Trophoblast cell (in vitro differentiated cells and primary cell): Measurements from ENCODE around the gene MYO1B.

Experiments
- DNase-seq, 2 donors: peaks; one replicate each; pipeline ENCODE4 v3.0.0-alpha.2; 2016
- H2AFZ ChIP-seq: 2 replicates; pipeline ENCODE4 v1.6.1; 2013; ENCODE audit warnings: low read length, moderate library complexity, mild to moderate bottlenecking; ENCODE audit not compliant: insufficient read depth, poor library complexity
- H2AK5ac ChIP-seq: 2 replicates; pipeline ENCODE4 v1.6.1; 2013; ENCODE audit warnings: mild to moderate bottlenecking, low read length
- H2BK120ac ChIP-seq: 2 replicates; pipeline ENCODE4 v1.6.1; 2013; ENCODE audit warnings: low read length, mild to moderate bottlenecking, moderate library complexity; ENCODE audit not compliant: insufficient read depth, poor library complexity
- H2BK12ac ChIP-seq: 2 replicates; pipeline ENCODE4 v1.6.1; 2013; ENCODE audit warnings: mild to moderate bottlenecking, low read length, moderate library complexity
- H2BK5ac ChIP-seq: 2 replicates; pipeline ENCODE4 v1.6.1; 2013; ENCODE audit warnings: low read length, low read depth, moderate library complexity, mild to moderate bottlenecking; ENCODE audit not compliant: poor library complexity
- H3K14ac ChIP-seq: 2 replicates; pipeline ENCODE4 v1.6.1; 2013; ENCODE audit warnings: mild to moderate bottlenecking, low read length
- H3K18ac ChIP-seq: 2 replicates; pipeline ENCODE4 v1.6.1; 2013; ENCODE audit warnings: mild to moderate bottlenecking, low read length
- H3K23ac ChIP-seq: 2 replicates; pipeline ENCODE4 v1.6.1; 2013; ENCODE audit warnings: low read length
- H3K27ac ChIP-seq: 2 replicates; pipeline ENCODE4 v1.5.1; 2013; ENCODE audit warnings: low read depth, mild to moderate bottlenecking, inconsistent platforms, low read length, moderate library complexity
- H3K27me3 ChIP-seq: 2 replicates; pipeline ENCODE4 v1.6.1; 2013; ENCODE audit warnings: inconsistent platforms, mild to moderate bottlenecking, low read length, moderate library complexity; ENCODE audit not compliant: insufficient read depth
- H3K36me3 ChIP-seq, 2 experiments: 1 replicate in 1 of 2; 2 replicates in 1 of 2; pipeline ENCODE4 v1.6.1; 2013; ENCODE audit warnings: low read length in 2 of 2, mild to moderate bottlenecking in 2 of 2, moderate library complexity in 1 of 2; ENCODE audit not compliant: insufficient read depth in 2 of 2, control insufficient read depth in 1 of 2
- H3K4ac ChIP-seq: 2 replicates; pipeline ENCODE4 v1.6.1; 2013; ENCODE audit warnings: low read depth, mild to moderate bottlenecking, low read length, moderate library complexity
- H3K4me1 ChIP-seq, 2 experiments: 1 replicate in 1 of 2; 2 replicates in 1 of 2; pipeline ENCODE4 v1.6.1; 2013; ENCODE audit warnings: low read length in 2 of 2, mild to moderate bottlenecking in 2 of 2, moderate library complexity in 1 of 2; ENCODE audit not compliant: insufficient read depth in 2 of 2, control insufficient read depth in 1 of 2
- H3K4me2 ChIP-seq: 2 replicates; pipeline ENCODE4 v1.6.1; 2013; ENCODE audit warnings: inconsistent platforms, mild to moderate bottlenecking, low read length, moderate library complexity
- H3K4me3 ChIP-seq: 2 replicates; pipeline ENCODE4 v1.5.1; 2013; ENCODE audit warnings: mild to moderate bottlenecking, low read depth, low read length, inconsistent platforms
- H3K79me1 ChIP-seq: one replicate; pipeline ENCODE4 v1.6.1; 2013; ENCODE audit warnings: low read length
- H3K79me2 ChIP-seq: 2 replicates; pipeline ENCODE4 v1.6.1; 2013; ENCODE audit warnings: low read length, mild to moderate bottlenecking; ENCODE audit not compliant: control insufficient read depth, insufficient read depth, poor library complexity
- H3K9ac ChIP-seq: 2 replicates; pipeline ENCODE4 v1.6.1; 2013; ENCODE audit warnings: mild to moderate bottlenecking, low read length
- H3K9me3 ChIP-seq: 2 replicates; pipeline ENCODE4 v1.6.1; 2013; ENCODE audit warnings: low read depth, mild to moderate bottlenecking, control low read depth, inconsistent platforms, low read length; ENCODE audit not compliant: insufficient read depth
- H4K12ac ChIP-seq: 2 replicates; pipeline ENCODE4 v1.6.1; 2013; ENCODE audit warnings: low read depth, mild to moderate bottlenecking, low read length, moderate library complexity
- H4K8ac ChIP-seq: 2 replicates; pipeline ENCODE4 v1.6.1; 2013; ENCODE audit warnings: low read depth, mild to moderate bottlenecking, low read length, moderate library complexity
- H4K91ac ChIP-seq: one replicate; pipeline ENCODE4 v1.6.1; 2013; ENCODE audit warnings: low read depth, mild to moderate bottlenecking, low read length, moderate library complexity
- WGBS: extraction: QIAGEN DNeasy Blood & Tissue Kit; methylation state at CpG from one replicate; pipeline ENCODE4 v1.1.7; 2013; ENCODE audit warnings: missing lambda C conversion rate; ENCODE audit not compliant: insufficient read length, insufficient coverage; ENCODE audit errors: extremely low coverage; 5-methylcytosine and 5-hydroxymethylcytosine counted together

MYO1B gene

DNA sequence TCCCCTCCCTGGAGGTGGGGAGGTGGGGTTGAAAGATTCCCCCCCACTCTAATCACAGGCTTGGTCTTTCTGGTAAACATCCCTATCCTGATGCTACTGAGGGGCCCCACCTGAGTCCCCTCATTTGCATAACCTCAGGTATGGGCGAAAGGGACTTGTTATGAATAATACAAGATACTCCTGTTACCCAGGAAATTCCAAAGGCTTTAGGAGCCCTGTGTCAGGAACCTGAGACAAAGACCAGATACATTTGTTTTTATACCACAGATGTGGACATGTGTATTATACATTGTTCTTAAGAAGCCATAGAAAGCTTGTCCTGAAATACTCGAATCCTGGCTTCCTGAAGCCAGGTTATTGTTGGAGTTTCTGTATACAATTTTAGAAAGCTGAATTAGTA lies 62.8 kb downstream of the MYO1B start:
- Histone ChIP-seq H3K18ac (no peak overlapping the region), H2BK120ac (no peak overlapping the region), H3K9ac (no peak overlapping the region), H3K79me2 (peaks cover 9% of the 10 kb centered on the region), H4K12ac (no peak overlapping the region), H2BK5ac (no peak overlapping the region), H2AFZ (no peak overlapping the region), H3K79me1 (peaks cover 2% of the 10 kb centered on the region), H3K4ac (peak overlapping the region; percentile 37), H4K8ac (no peak overlapping the region), H3K27ac (no peak overlapping the region), H3K4me2 (no peak overlapping the region), H2BK12ac (no peak overlapping the region), H3K9me3 (no peaks in the 10 kb centered on the region), H3K4me1 (peaks cover 11 to 13% of the 10 kb centered on the region in 2 experiments), H3K36me3 (peaks cover 3 to 4% of the 10 kb centered on the region in 2 experiments), H3K4me3 (no peak overlapping the region), H2AK5ac (no peak overlapping the region), H3K27me3 (no peaks in the 10 kb centered on the region), H4K91ac (no peak overlapping the region), H3K23ac (no peak overlapping the region), H3K14ac (no peak overlapping the region)
- no peak for DNase-seq
- no CpG with 5 or more reads among the region's 2 CpGs for WGBS

DNA sequence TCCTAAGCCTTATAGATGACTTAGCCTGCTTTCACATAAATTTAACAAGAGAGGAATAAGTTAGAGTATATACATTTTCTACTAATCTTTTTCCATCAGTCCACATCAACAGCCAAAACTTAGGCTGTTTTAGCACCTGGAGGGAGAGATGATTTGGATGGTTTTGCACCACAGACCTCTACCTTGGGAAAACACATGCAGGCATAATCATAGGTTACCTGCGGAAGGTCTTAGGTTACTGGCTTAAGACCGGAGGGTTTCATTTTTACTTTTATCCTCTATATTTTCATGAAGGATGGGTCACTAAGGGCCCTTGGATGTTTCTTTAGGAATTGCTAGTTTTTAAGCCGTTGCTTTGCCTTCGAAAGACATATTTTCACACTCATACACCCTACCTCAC lies 66.0 kb downstream of the MYO1B start:
- Histone ChIP-seq H3K27me3 (no peaks in the 10 kb centered on the region), H3K9ac (no peak overlapping the region), H2AFZ (no peak overlapping the region), H3K79me2 (peaks cover 2% of the 10 kb centered on the region), H3K79me1 (no peaks in the 10 kb centered on the region), H3K9me3 (no peaks in the 10 kb centered on the region), H4K91ac (no peak overlapping the region), H3K14ac (no peak overlapping the region), H3K18ac (no peak overlapping the region), H3K4ac (no peak overlapping the region), H2BK12ac (no peak overlapping the region), H3K4me1 (peaks cover 6 to 8% of the 10 kb centered on the region in 2 experiments), H3K27ac (no peak overlapping the region), H3K4me3 (no peak overlapping the region), H3K36me3 (no peaks in the 10 kb centered on the region), H3K4me2 (no peak overlapping the region), H3K23ac (no peak overlapping the region), H2BK5ac (no peak overlapping the region), H2BK120ac (no peak overlapping the region), H4K8ac (no peak overlapping the region), H2AK5ac (no peak overlapping the region), H4K12ac (no peak overlapping the region)
- no CpG with 5 or more reads among the region's 4 CpGs for WGBS
- peak in 1 of 2 donors; percentile 54 for DNase-seq

DNA sequence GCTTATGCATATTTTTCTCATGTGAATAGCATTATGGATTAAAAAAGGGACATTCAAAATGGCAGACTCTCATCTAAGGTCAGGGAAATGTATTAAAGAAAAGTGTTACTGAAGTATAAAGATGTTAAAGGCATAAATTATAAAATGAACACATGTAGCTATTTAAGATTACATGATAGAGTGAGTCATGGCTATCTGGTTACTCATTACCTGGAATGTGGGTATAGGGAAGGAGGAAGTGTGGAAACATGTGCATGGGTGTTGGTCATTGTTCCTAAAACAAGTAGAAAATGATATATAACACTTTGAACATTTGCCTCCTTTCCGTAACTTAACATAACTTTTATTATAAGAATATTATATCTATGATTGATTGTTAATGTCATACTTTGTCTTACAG lies 66.4 kb downstream of the MYO1B start:
- Histone ChIP-seq H3K79me2 (peaks cover 2% of the 10 kb centered on the region), H3K4me2 (no peak overlapping the region), H3K18ac (no peak overlapping the region), H2BK5ac (no peak overlapping the region), H3K36me3 (no peaks in the 10 kb centered on the region), H3K14ac (no peak overlapping the region), H3K4me3 (no peak overlapping the region), H3K27ac (no peak overlapping the region), H2AK5ac (no peak overlapping the region), H4K8ac (no peak overlapping the region), H2AFZ (no peak overlapping the region), H2BK12ac (no peak overlapping the region), H3K4ac (no peak overlapping the region), H3K9ac (no peak overlapping the region), H3K27me3 (no peaks in the 10 kb centered on the region), H2BK120ac (no peak overlapping the region), H3K9me3 (no peaks in the 10 kb centered on the region), H3K79me1 (no peaks in the 10 kb centered on the region), H4K91ac (no peak overlapping the region), H3K4me1 (peaks cover 6 to 8% of the 10 kb centered on the region in 2 experiments), H4K12ac (no peak overlapping the region), H3K23ac (no peak overlapping the region)
- DNase-seq = peak; percentile 17 to 68
- WGBS = no CpG with 5 or more reads among the region's 1 CpG

DNA sequence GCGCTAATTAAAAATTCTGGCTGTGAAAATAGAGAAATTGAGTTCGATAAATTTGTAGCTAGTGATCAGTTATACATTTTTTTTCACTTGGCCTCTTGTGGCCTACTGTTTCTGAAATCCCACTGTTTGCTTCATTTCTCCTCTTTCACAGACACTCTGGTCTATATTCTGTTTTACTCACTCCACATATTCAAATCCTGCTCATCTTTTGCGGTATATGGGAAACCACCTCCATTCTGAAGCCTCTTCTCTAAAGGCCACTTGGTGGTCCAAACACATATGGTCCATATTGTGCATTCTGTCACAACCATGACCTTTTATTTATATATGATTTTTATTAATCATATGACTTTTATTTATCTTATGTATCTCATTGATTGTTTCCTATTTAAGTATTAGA lies 67.0 kb downstream of the MYO1B start:
- Histone ChIP-seq H2AK5ac (no peak overlapping the region), H3K4me3 (no peak overlapping the region), H3K14ac (no peak overlapping the region), H4K91ac (no peak overlapping the region), H3K36me3 (no peaks in the 10 kb centered on the region), H3K4ac (no peak overlapping the region), H3K9me3 (no peaks in the 10 kb centered on the region), H3K23ac (no peak overlapping the region), H2AFZ (no peak overlapping the region), H3K9ac (no peak overlapping the region), H3K27me3 (no peaks in the 10 kb centered on the region), H2BK12ac (no peak overlapping the region), H3K27ac (no peak overlapping the region), H4K8ac (no peak overlapping the region), H3K4me1 (peaks cover 6 to 8% of the 10 kb centered on the region in 2 experiments), H3K18ac (no peak overlapping the region), H3K4me2 (no peak overlapping the region), H3K79me2 (peaks cover 6% of the 10 kb centered on the region), H2BK120ac (no peak overlapping the region), H2BK5ac (no peak overlapping the region), H4K12ac (no peak overlapping the region), H3K79me1 (no peaks in the 10 kb centered on the region)
- no peak for DNase-seq
- WGBS = no CpG with 5 or more reads among the region's 3 CpGs
